TTC549 (cell line): ENCODE data around the gene GNA14.

ENCODE experiments used
- FAIRE-seq: peaks from 2 replicates; lab custom pipeline; 2012; peaks lifted over from hg19 to GRCh38; lab: Jason Lieb, UNC

GNA14 gene

GRCh38 chr9:77488439-77489126 is 159.5 kb downstream of the GNA14 start:
- FAIRE-seq: no peak

- FAIRE-seq: no peak
Measured at GRCh38 chr9:77486968-77487367, 161.2 kb downstream of the GNA14 start.

- no peak for FAIRE-seq
Measured at GRCh38 chr9:77486463-77486862, 161.7 kb downstream of the GNA14 start.

GRCh38 chr9:77475641-77476473 is 172.3 kb downstream of the GNA14 start:
- FAIRE-seq: no peak

GRCh38 chr9:77474936-77475335 is 173.2 kb downstream of the GNA14 start:
- no peak for FAIRE-seq

GRCh38 chr9:77472646-77473045 is 175.5 kb downstream of the GNA14 start:
- no peak for FAIRE-seq

- FAIRE-seq: no peak
Measured at GRCh38 chr9:77471572-77471971, 176.6 kb downstream of the GNA14 start.

- no peak for FAIRE-seq
Measured at GRCh38 chr9:77469515-77470231, 178.4 kb downstream of the GNA14 start.

GRCh38 chr9:77464661-77465060 is 183.5 kb downstream of the GNA14 start:
- FAIRE-seq: no peak

- no peak for FAIRE-seq
Measured at GRCh38 chr9:77463151-77463550, 185.0 kb downstream of the GNA14 start.

- FAIRE-seq: no peak
Measured at GRCh38 chr9:77462066-77462465, 186.1 kb downstream of the GNA14 start.

GRCh38 chr9:77460938-77461337 is 187.2 kb downstream of the GNA14 start:
- FAIRE-seq: no peak

GRCh38 chr9:77457916-77458592 is 190.1 kb downstream of the GNA14 start:
- no peak for FAIRE-seq

GRCh38 chr9:77456829-77457437 is 191.2 kb downstream of the GNA14 start:
- peak; percentile 51 for FAIRE-seq

GRCh38 chr9:77455312-77455927 is 192.7 kb downstream of the GNA14 start:
- no peak for FAIRE-seq

- FAIRE-seq: no peak
Measured at GRCh38 chr9:77454663-77455062, 193.5 kb downstream of the GNA14 start.

- FAIRE-seq: no peak
Measured at GRCh38 chr9:77453825-77454647, 194.1 kb downstream of the GNA14 start.

- no peak for FAIRE-seq
Measured at GRCh38 chr9:77451507-77451906, 196.6 kb downstream of the GNA14 start.

- FAIRE-seq: no peak
Measured at GRCh38 chr9:77450085-77450475, 198.0 kb downstream of the GNA14 start.

GRCh38 chr9:77449240-77450084 is 198.7 kb downstream of the GNA14 start:
- no peak for FAIRE-seq
